Heart right ventricle (tissue), 16 donors: Measurements from ENCODE around the gene MBD2. TPM values are rescaled to one million over a fixed set of nuclear protein-coding genes. Genes with fewer than 3 reads are reported as not detected.
"Not testable (repeated sequence)": the region's sequence is repeated elsewhere in the genome, so short reads cannot be mapped to it uniquely, and the experiment has no call there.

Experiments used
- ATAC-seq, 8 donors: fragments of 200-7000 bp; cut with Tn5 transposase; one replicate each; pipeline ENCODE4 v1.9.1; 2020; ENCODE audit warnings: mild to moderate bottlenecking in 8 of 8, moderate library complexity in 8 of 8, moderate number of reproducible peaks in 1 of 8
- DNase-seq, 2 donors: peaks; one replicate each; pipeline ENCODE4 v3.0.0-alpha.2; 2020
- H3K27ac ChIP-seq, 10 donors: fragments of 200-600 bp; sonication (generic) in 2 of 10; one replicate each; pipeline versions ENCODE4 v1.5.0 to v1.8.0; 2020 to 2022; ENCODE audit warnings: mild to moderate bottlenecking in 3 of 10
- H3K27me3 ChIP-seq, 7 donors: fragments of 200-600 bp; one replicate each; pipeline ENCODE4 v1.8.0; 2021 to 2022; ENCODE audit warnings: mild to moderate bottlenecking in 2 of 7
- H3K36me3 ChIP-seq, 9 donors: fragments of 200-600 bp; sonication (generic) in 1 of 9; one replicate each; pipeline versions ENCODE4 v1.5.0 to v1.8.0; 2020 to 2022; ENCODE audit warnings: mild to moderate bottlenecking in 2 of 9
- H3K4me1 ChIP-seq, 9 donors: fragments of 200-600 bp; sonication (generic) in 1 of 9; one replicate each; pipeline versions ENCODE4 v1.5.0 to v1.8.0; 2020 to 2022; ENCODE audit warnings: mild to moderate bottlenecking in 4 of 9
- H3K4me3 ChIP-seq, 10 donors: fragments of 200-600 bp; sonication (generic) in 2 of 10; one replicate each; pipeline versions ENCODE4 v1.5.0 to v1.8.0; 2020 to 2022; ENCODE audit warnings: mild to moderate bottlenecking in 7 of 10, moderate library complexity in 2 of 10
- H3K9me3 ChIP-seq, 11 donors: fragments of 200-600 bp in 10 of 11; sonication (generic) in 2 of 11; one replicate each; pipeline versions ENCODE4 v1.5.0 to v1.8.0; 2013 to 2022; ENCODE audit warnings: mild to moderate bottlenecking in 2 of 11, control low read depth in 1 of 11, moderate library complexity in 1 of 11
- CTCF ChIP-seq, 9 donors: fragments of 200-600 bp; sonication (generic) in 2 of 9; IDR thresholded peaks; one replicate each; pipeline versions ENCODE4 v1.5.0 to v1.8.0; 2021 to 2022; ENCODE audit warnings: antibody characterized with exemption in 9 of 9, mild to moderate bottlenecking in 5 of 9, moderate library complexity in 1 of 9
- WGBS, 2 donors: extraction: QIAGEN DNeasy Blood & Tissue Kit; methylation state at CpG; one replicate each; pipeline ENCODE4 v1.1.7; 2013; ENCODE audit warnings: inconsistent platforms in 1 of 2; 5-methylcytosine and 5-hydroxymethylcytosine counted together
- intact Hi-C, 10 donors: fragments of 100-400 bp; cut with DNase I; formaldehyde crosslinking; loops; one replicate each; pipeline versions ENCODE4 v1.11.1 to v1.14.2; 2022
- polyA plus RNA-seq, 2 donors: library from polyadenylated mRNA; stranded (reverse); fragments of 200-250 nt; gene quantifications; one replicate each; pipeline ENCODE4 v1.2.3, GENCODE V29; 2013
- total RNA-seq, 10 donors: library from RNA; stranded (reverse); fragmentation: NEBNext Ultra II Directional in 3 of 10; extraction: Animal tissue kit (Norgen Biotek cat#: 25700) in 3 of 10; gene quantifications; one replicate each; pipeline versions ENCODE4 v1.2.1 to v1.2.4, GENCODE V29; 2021 to 2023
- donor health status: Arrhythmogenic right ventricular cardiomyopathy.
- donor health status: ischemic (EF 13 %, LVEDD 7.1; RV severe dilation, severe dysfunction).
- donor health status: healthy with polysubstance abuse.
- donor health status: DM: no; HTN: yes; CAD: no.
- donor health status: DM: no; HTN: no; CAD: no.
- donor health status: ischemic (EF 25% LVEDD 6.9; RV normal size, moderate dysfunction).
- donor health status: ischemic (EF 25% LVEDD 5.7; RV mildly dilated, moderate dysfunction).
- donor health status: healthy.
- donor health status: DM: yes; HTN: yes; CAD: no.
- donor health status: Ischemic cardiomyopathy.
- donor health status: ischemic (EF 35%, LVEDD 5.7; RV mildly dilated, moderate dysfunction).
- donor health status: nonischemic (EF 11% LVEDD 7.7; RV severe dilation, severe dysfunction).
- donor health status: DM: yes; HTN: yes; CAD: no.
- donor health status: PGD.
- donor health status: ischemic (EF 29% LVEDD 5.4; RV normal size, mild dysfunction).
- donor health status: nonischemic (EF 23%, LVEDD 6.1; RV moderate dilation, normal function).

The MBD2 gene
- total and polyA plus RNA-seq, 12 donors: 19.6 to 61.3 (median 41.5) TPM

GRCh38 chr18:54210463-54210862, 14.0 kb downstream of the MBD2 start:
- ATAC-seq: no peak
- 97 to 98% methylated on average over 1 of the region's 1 CpG for WGBS, 2 donors
- H3K4me3 ChIP-seq: no peak overlapping the region
- no peaks in the 10 kb centered on the region for H3K9me3 ChIP-seq
- intact Hi-C loops: no loop called here
- no peaks in the 10 kb centered on the region for H3K27me3 ChIP-seq
- no peak for TF ChIP-seq CTCF (IDR thresholded peaks at IDR 0.05)
- DNase-seq: no peak
- peak overlapping the region in 1 of 10 donors; percentile 64 for H3K27ac ChIP-seq
- peaks cover 8 to 54% (median 29%) of the 10 kb centered on the region in 9 donors for H3K4me1 ChIP-seq
- H3K36me3 ChIP-seq: peaks cover 0 to 4% (median 0%) of the 10 kb centered on the region in 9 donors

GRCh38 chr18:54209471-54210180, 14.8 kb downstream of the MBD2 start:
- 67 to 70% methylated on average over 1 of the region's 1 CpG for WGBS, 2 donors
- no peak overlapping the region for H3K4me3 ChIP-seq
- peaks cover 8 to 57% (median 30%) of the 10 kb centered on the region in 9 donors for H3K4me1 ChIP-seq
- no peaks in the 10 kb centered on the region for H3K9me3 ChIP-seq
- no peak for TF ChIP-seq CTCF (IDR thresholded peaks at IDR 0.05)
- ATAC-seq (no peak), DNase-seq (no peak)
- H3K27me3 ChIP-seq: no peaks in the 10 kb centered on the region
- H3K27ac ChIP-seq: peak overlapping the region in 1 of 10 donors; percentile 64
- intact Hi-C loops: no loop called here
- H3K36me3 ChIP-seq: peaks cover 0 to 5% (median 0%) of the 10 kb centered on the region in 9 donors

GRCh38 chr18:54206447-54206846, 18.0 kb downstream of the MBD2 start:
- Histone ChIP-seq H3K36me3 (peaks cover 0 to 37% (median 4%) of the 10 kb centered on the region in 9 donors), H3K4me1 (peaks cover 8 to 51% (median 30%) of the 10 kb centered on the region in 9 donors), H3K4me3 (no peak overlapping the region), H3K27ac (no peak overlapping the region), H3K27me3 (no peaks in the 10 kb centered on the region), H3K9me3 (no peaks in the 10 kb centered on the region)
- intact Hi-C loops: no loop called here
- DNase-seq (no peak), ATAC-seq (no peak)
- TF ChIP-seq CTCF (IDR thresholded peaks at IDR 0.05): no peak
- 26% methylated on average over 2 of the region's 2 CpGs for WGBS, 2 donors

- intact Hi-C loops: no loop called here
- ATAC-seq (peak in 1 of 8 donors; percentile 41), DNase-seq (no peak)
- H3K4me1 ChIP-seq: peaks cover 8 to 50% (median 30%) of the 10 kb centered on the region in 9 donors
- H3K9me3 ChIP-seq: no peaks in the 10 kb centered on the region
- 33 to 44% methylated on average over 1 of the region's 1 CpG for WGBS, 2 donors
- H3K4me3 ChIP-seq: no peak overlapping the region
- no peak for TF ChIP-seq CTCF (IDR thresholded peaks at IDR 0.05)
- H3K27ac ChIP-seq: no peak overlapping the region
- no peaks in the 10 kb centered on the region for H3K27me3 ChIP-seq
- H3K36me3 ChIP-seq: peaks cover 0 to 42% (median 4%) of the 10 kb centered on the region in 9 donors
These were observed 18.5 kb downstream of the MBD2 start for GRCh38 chr18:54205959-54206358.

- DNase-seq, H3K27me3 ChIP-seq, H3K4me3 ChIP-seq, ATAC-seq, intact Hi-C loops, H3K27ac ChIP-seq, H3K9me3 ChIP-seq: not testable (repeated sequence)
- 80 to 87% methylated on average over 6 of the region's 6 CpGs for WGBS, 2 donors
- Histone ChIP-seq H3K4me1 (peaks cover 8 to 49% (median 29%) of the 10 kb centered on the region in 9 donors), H3K36me3 (peaks cover 0 to 47% (median 4%) of the 10 kb centered on the region in 9 donors)
These were observed 19.0 kb downstream of the MBD2 start for GRCh38 chr18:54205448-54205847.
